HG03280 (cell line): Measurements from ENCODE around the gene KCNQ1.

Experiments
- ATAC-seq: cut with Tn5 transposase; IDR thresholded peaks from one replicate; pipeline ENCODE4 v1.9.1; 2021; ENCODE audit warnings: mild to moderate bottlenecking, moderate library complexity; ENCODE audit not compliant: unreplicated experiment

Gene KCNQ1

DNA sequence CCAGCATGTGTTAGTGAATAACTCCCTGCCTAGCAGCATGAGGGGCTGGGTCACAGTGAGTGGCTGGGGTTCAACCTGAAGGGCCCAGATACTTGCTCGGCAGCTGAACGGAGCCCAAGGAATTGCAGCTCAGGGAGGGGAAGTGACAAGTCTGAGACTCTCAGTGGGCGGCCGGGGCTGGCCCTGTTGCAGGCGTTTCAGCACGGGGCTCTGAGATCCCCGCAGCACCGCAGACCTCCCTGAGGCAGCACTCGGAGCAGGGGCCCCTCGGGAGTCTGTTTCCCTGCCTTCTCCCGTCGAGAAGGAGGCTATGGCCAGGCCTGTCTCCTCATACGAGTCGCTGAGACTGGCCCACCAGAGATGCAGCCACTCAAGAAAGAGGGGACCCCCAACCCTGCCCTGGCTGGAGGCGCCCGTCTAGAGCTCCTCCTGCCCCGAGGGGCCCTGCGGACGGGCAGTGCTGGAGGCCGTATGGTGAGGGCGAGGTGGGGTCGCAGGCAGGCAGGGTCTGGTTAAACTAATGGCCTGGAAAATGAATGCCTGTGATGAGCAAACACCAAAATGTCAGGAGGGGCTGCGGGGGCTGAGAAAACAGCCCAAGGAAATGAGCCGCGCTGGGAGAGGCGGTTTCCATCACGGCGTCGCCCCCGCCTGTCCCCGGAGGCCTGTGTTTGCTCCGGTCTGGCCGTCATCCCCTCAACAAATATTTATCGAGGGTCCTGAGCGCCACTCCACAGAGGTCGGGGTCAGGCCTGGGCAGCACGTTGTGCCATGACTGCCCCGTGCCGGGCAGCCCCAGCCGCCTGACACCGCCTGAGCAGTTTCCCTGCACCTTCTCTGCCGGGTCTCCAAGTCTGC, 35.0 kb upstream of the KCNQ1 start:
- no peak for ATAC-seq

- ATAC-seq: no peak
Observed at GRCh38 chr11:2410616-2411015, 34.2 kb upstream of the KCNQ1 start.

GRCh38 chr11:2411446-2412305, 33.1 kb upstream of the KCNQ1 start:
- ATAC-seq: no peak

DNA sequence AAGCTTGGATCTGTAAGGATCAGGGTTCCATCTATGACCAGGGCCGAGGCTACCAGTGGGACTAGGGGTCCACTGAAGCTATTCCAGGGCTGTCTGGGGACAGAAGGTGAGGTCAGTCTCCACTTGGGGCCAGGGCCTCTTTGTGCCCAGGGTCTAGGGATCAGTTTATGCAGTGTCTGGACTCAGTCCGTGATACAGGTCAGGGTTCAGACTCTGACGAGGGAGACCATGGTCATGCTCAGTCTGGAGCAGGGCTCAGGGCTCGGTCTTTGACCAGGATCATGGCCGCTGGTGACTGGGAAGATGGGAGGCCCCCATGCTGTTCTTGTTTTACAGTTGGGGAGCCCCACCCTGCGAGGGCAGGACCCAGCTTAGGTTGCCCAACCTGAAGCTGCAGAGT, 32.5 kb upstream of the KCNQ1 start:
- ATAC-seq: no peak

DNA sequence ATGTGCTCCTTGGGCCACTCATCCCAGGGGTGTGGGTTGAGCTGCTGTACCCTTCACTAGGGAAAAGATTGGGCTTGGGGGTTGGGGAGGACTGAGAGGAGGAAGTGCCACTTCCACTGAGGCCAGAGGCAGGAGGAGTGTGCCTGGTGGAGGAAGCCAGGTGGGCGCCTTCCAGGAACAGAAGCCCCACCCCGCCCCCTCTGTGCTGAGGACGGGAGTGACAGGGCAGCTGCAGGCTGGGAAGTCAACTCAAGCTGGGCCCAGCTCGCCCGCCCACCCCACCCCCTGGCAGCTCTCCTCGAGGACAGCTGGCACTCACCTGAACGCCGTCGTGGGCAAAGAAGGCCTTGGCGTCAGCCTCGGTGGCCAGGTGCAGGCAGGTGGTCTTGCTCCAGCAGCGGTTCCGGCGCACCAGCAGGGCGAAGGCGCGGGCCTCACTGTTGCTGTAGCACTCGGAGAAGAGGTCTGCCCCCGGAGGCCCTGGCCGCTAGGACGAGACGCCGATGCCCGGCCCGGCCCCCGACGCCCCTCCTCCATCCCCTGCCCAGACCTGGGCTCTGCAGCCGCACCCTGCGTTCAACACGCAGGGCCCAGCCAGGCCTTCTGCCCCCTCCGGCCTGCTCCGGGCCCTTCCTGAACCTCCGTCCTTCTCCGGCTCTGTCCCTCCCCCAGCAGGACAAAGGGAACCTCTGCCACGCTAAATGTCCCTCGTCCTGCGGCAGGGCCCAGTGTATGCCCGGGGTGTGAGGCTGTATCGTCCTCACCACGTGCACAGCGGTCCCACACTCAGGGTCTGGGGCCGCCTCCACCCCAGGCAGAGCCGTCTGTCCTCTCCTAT, 30.8 kb upstream of the KCNQ1 start:
- no peak for ATAC-seq

DNA sequence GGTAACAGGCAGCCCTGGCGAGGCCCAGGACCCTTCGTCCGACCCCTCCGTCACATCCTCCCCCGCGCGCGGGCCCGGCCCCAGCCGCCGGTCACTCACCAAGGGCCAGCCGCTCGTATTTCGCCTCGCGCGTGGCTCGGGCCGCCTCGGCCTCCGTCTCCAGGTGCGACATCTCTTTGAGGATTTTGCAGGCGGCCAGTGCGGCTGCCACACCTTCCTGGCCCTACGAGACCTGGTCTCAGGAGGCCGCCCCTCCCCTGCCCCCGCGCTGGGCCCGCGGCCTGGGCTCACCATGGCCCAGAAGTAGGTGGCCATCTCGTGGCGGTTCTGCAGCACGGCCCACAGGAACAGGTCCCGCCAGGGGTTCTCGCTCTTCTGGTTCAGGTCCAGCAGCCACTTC, 30.2 kb upstream of the KCNQ1 start:
- no peak for ATAC-seq

GRCh38 chr11:2415171-2415570, 29.6 kb upstream of the KCNQ1 start:
- ATAC-seq: no peak

GRCh38 chr11:2415601-2416380, 29.0 kb upstream of the KCNQ1 start:
- no peak for ATAC-seq

DNA sequence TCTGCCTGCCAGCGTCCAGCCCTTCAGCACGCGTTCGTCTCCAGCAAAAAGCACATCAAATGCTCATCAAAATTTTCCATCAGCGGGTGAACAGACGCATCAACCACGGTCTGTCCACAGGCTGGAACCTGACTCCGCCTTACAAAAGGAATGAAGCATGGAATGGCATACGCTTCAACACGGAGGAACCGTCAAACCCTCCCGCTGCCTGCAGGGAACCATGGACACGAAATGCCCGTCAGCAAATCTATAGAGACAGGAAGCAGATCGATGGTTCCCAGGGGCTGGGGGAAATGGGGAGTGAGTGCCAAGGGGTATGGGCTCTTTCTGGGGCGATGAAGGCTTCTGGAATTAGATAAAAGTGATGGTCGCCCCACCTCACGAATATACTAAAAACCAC, 28.0 kb upstream of the KCNQ1 start:
- ATAC-seq: no peak

DNA sequence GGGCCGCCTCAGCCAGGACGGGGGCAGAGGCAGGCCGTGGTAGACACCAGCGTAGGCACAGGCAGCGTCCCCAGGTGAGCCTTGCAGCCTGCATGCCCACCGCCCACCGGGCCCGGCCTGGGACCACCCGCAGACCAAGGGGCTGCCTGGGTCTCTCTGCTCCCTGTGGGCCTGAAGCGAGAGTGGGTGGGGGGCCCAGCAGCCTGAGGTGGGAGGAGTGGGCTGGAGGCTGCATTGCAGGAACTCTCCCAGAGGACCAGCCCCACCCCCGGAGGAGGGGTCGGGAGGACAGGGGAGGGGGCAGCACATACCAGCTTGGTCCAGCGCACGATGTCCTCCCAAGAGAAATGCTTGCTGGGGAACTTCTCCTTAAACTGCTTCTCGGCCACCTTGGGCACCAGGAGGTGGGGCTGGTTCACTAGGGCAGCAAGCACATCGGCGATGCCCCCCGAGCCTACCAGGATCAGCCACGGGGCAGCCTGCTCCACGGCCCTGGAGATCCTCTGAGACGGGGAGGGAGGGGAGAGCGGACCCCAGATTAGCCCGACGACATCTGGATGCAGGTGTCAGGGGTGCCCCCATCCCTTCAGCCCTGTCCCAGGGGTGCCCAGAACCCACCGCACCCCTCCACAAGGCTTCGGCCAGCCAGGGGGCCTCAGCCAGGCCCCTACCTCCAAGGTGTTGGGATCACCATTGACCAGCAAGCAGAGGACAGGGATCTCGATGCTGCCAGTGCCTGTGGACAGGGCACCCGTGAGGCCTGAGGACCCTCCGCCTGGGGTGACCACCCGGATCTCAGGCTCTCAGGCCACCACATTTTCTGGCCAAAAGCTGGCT, 26.7 kb upstream of the KCNQ1 start:
- no peak for ATAC-seq

- ATAC-seq: no peak
Observed at GRCh38 chr11:2418693-2419360, 26.0 kb upstream of the KCNQ1 start.

- no peak for ATAC-seq
Observed at GRCh38 chr11:2419638-2420501, 24.9 kb upstream of the KCNQ1 start.

DNA sequence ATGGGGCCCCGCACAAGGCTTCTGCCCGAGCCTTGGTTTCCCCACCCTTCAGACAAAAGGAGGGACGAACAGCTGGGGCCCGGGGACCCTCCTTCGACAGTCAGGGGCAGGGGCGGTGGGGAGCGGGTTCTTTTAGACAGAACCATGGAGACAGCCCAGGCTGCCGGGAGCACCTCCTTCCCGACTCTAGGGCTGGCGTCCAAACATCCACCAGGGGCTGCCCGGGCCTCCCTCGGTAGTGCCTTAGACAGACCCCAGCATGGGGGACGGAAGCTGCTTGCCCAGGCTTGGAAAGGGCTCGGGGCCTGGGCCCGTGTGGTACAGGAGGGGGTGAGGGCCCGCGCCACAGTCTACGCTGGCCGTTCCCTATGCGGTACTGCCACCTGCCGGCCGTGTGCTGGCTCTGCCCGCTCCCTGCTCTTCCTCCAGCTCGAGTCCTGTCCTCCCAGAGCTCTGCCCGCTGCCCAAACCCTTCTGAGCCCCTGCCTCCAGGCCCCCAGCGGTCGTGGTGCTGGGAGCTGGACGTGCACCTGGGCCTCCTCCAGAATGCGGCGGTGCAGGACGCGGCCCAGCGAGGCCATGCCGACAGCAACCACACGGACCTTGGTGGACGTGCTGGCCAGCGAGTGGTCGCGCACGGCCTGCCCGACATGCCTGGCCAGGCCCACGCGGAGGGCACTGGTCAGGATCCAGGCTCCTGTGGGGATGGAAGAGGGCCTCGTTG, 24.1 kb upstream of the KCNQ1 start:
- ATAC-seq: peak; percentile 69

DNA sequence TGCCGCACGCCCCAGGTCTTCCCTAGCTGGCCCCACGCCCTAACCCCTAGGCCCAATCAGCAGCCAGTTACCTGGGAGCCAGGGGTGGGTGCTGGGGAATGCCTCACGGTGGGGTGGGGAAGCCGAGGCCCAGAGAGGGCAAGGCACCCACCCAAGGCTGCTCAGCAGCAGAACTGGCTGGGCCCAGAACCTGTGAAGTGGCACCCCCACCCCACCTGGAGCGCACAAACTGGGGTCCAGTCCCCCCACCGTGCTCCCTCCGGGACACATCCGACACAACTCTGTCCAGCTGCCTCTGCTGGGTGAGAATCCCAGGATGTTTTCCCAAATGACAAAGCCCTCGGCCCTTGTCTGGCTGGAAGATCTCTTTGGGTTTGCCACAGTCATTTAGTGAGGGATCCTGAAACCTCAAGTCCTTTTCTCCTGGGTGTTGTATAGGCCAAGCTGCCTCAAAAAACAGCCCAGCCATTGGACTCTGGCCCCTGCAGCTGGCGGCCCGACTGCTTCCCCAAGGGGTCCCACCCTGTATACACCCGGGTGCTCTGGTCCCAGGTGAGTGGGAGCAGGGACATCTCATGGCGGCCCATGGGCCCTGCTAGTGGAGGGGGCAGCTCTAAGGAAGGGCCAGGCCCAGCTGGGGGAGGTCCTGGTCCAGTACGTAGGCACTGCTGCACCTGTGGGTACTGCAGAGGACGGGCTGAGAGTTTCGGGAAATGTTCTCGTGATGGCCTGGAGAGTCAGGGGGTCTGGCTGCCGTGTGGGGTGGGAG, 23.4 kb upstream of the KCNQ1 start:
- ATAC-seq: no peak

DNA sequence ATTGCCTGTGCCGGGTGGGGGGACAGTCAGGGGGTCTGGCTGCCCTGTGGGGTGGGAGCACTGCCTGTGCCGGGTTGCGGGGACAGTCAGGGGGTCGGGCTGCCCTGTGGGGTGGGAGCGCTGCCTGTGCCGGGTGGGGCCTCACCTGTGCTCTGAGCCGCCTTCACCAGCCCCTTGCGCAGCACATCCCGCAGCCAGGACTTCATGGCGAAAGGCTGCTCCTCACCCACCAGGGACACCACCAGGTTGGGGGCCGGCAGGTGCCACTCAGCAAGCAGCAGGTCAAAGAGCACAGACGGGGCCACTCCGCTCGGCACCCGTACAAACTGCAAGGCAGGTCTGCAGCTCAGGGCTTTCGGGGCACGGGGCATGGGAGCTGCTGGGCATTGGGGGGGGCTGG, 22.8 kb upstream of the KCNQ1 start:
- ATAC-seq: no peak

GRCh38 chr11:2422461-2423156, 22.2 kb upstream of the KCNQ1 start:
- no peak for ATAC-seq
